WTC11 (cell line): ENCODE data around the gene KIAA1671. TPM values are rescaled to one million over a fixed set of nuclear protein-coding genes. Genes with fewer than 3 reads are reported as not detected.
A peak's percentile ranks its signal among the peaks of the same experiment; 100 is the strongest.

ENCODE experiments used
- ATAC-seq: fragments of 200-7000 bp; cut with Tn5 transposase; 2 replicates; pipeline ENCODE4 v1.10.0; 2021; ENCODE audit warnings: mild to moderate bottlenecking, moderate library complexity
- CTCF ChIA-PET: fragments of 300-600 bp; sonication (Branson Sonifier 250); formaldehyde crosslinking; loops from one replicate; lab custom pipeline; 2021; ENCODE audit warnings: antibody characterized with exemption; lab: Charles Lee
- POLR2A ChIA-PET: fragments of 350-600 bp; sonication (Branson Sonifier 250); formaldehyde crosslinking; loops from one replicate; lab custom pipeline; 2021; ENCODE audit warnings: antibody characterized with exemption; lab: Charles Lee
- DNase-seq: peaks from one replicate; pipeline ENCODE4 v3.0.0; 2021; ENCODE audit warnings: low spot score
- H3K27ac Mint-ChIP-seq: 2 replicates; pipeline ENCODE4 v1.8.0; 2021; ENCODE audit warnings: mixed read lengths
- H3K27me3 Mint-ChIP-seq: 2 replicates; pipeline ENCODE4 v1.8.0; 2021; ENCODE audit warnings: low read depth, mild to moderate bottlenecking, moderate library complexity, mixed read lengths
- H3K36me3 Mint-ChIP-seq: 2 replicates; pipeline ENCODE4 v1.8.0; 2021; ENCODE audit warnings: mixed read lengths
- H3K4me1 Mint-ChIP-seq: 2 replicates; pipeline ENCODE4 v1.8.0; 2022; ENCODE audit warnings: mixed read lengths
- H3K4me3 Mint-ChIP-seq: 2 replicates; pipeline ENCODE4 v1.8.0; 2021; ENCODE audit warnings: mild to moderate bottlenecking, moderate library complexity, mixed read lengths
- H3K9me3 Mint-ChIP-seq: 2 replicates; pipeline ENCODE4 v1.8.0; 2021; ENCODE audit warnings: mixed read lengths
- ATF1 ChIP-seq: sonication (generic); formaldehyde crosslinking; IDR thresholded peaks from 2 replicates; pipeline ENCODE4 v1.8.1; 2023; ENCODE audit warnings: mild to moderate bottlenecking, moderate library complexity, missing genetic modification reagents
- ELF4 ChIP-seq: sonication (generic); formaldehyde crosslinking; IDR thresholded peaks from 2 replicates; pipeline ENCODE4 v1.8.1; 2022; ENCODE audit warnings: low read depth, mild to moderate bottlenecking, moderate library complexity, missing genetic modification reagents
- GRHL2 ChIP-seq: fragments of 250-450 bp; sonication (Bioruptor Pico); IDR thresholded peaks from 2 replicates; pipeline ENCODE4 v1.8.0; 2022; ENCODE audit warnings: mild to moderate bottlenecking, moderate library complexity; ENCODE audit not compliant: insufficient replicate concordance, severe bottlenecking
- HMGA2 ChIP-seq: fragments of 250-450 bp; sonication (Bioruptor Pico); IDR thresholded peaks from 2 replicates; pipeline ENCODE4 v1.4.0; 2021; ENCODE audit warnings: mild to moderate bottlenecking, moderate library complexity
- JUN ChIP-seq: sonication (generic); formaldehyde crosslinking; IDR thresholded peaks from 2 replicates; pipeline ENCODE4 v1.8.0; 2023; ENCODE audit warnings: mild to moderate bottlenecking, missing genetic modification reagents
- RELA ChIP-seq: sonication (generic); formaldehyde crosslinking; IDR thresholded peaks from 2 replicates; pipeline ENCODE4 v1.8.1; 2022; ENCODE audit warnings: missing genetic modification reagents, mild to moderate bottlenecking, borderline replicate concordance
- TEAD1 ChIP-seq: sonication (generic); formaldehyde crosslinking; IDR thresholded peaks from 2 replicates; pipeline ENCODE4 v1.8.0; 2022; ENCODE audit warnings: mild to moderate bottlenecking, missing genetic modification reagents
- TEAD4 ChIP-seq: sonication (generic); formaldehyde crosslinking; IDR thresholded peaks from 2 replicates; pipeline ENCODE4 v1.8.0; 2022; ENCODE audit warnings: mild to moderate bottlenecking, missing genetic modification reagents
- USF1 ChIP-seq: sonication (generic); formaldehyde crosslinking; IDR thresholded peaks from 2 replicates; pipeline ENCODE4 v1.8.0; 2022; ENCODE audit warnings: mild to moderate bottlenecking, missing genetic modification reagents
- ZBTB21 ChIP-seq: sonication (generic); formaldehyde crosslinking; IDR thresholded peaks from 2 replicates; pipeline ENCODE4 v1.8.1; 2023; ENCODE audit warnings: mild to moderate bottlenecking, missing genetic modification reagents, borderline replicate concordance
- ZNF121 ChIP-seq: sonication (generic); formaldehyde crosslinking; IDR thresholded peaks from 2 replicates; pipeline ENCODE4 v1.8.0; 2023; ENCODE audit warnings: missing genetic modification reagents
- ZNF232 ChIP-seq: sonication (generic); formaldehyde crosslinking; IDR thresholded peaks from 2 replicates; pipeline ENCODE4 v1.8.0; 2022; ENCODE audit warnings: mild to moderate bottlenecking, missing genetic modification reagents
- ZNF263 ChIP-seq: sonication (generic); formaldehyde crosslinking; IDR thresholded peaks from 2 replicates; pipeline ENCODE4 v1.8.1; 2022; ENCODE audit warnings: low read depth, mild to moderate bottlenecking, moderate library complexity, missing genetic modification reagents
- ZNF416 ChIP-seq: fragments of 250-450 bp; sonication (Bioruptor Pico); IDR thresholded peaks from 2 replicates; pipeline ENCODE4 v1.9.0; 2021; ENCODE audit warnings: mild to moderate bottlenecking, inconsistent platforms
- ZNF671 ChIP-seq: fragments of 250-450 bp; sonication (Bioruptor Pico); IDR thresholded peaks from 2 replicates; pipeline ENCODE4 v1.8.0; 2021; ENCODE audit warnings: mild to moderate bottlenecking
- total RNA-seq: library from RNA; stranded (reverse); gene quantifications from 3 replicates; pipeline ENCODE4 v1.2.3, GENCODE V29; 2021
- TF ChIP-seq, protein P1 (sequence below): sonication (generic); formaldehyde crosslinking; IDR thresholded peaks from 2 replicates; pipeline ENCODE4 v1.8.0; 2023; ENCODE audit warnings: missing genetic modification reagents, mild to moderate bottlenecking, borderline replicate concordance
- TF ChIP-seq, protein P2 (sequence below): sonication (generic); formaldehyde crosslinking; IDR thresholded peaks from 2 replicates; pipeline ENCODE4 v1.8.0; 2023; ENCODE audit warnings: mild to moderate bottlenecking, missing genetic modification reagents

Gene KIAA1671
- total RNA-seq, 1 experiment from 2014 or later: 26.0 TPM

DNA sequence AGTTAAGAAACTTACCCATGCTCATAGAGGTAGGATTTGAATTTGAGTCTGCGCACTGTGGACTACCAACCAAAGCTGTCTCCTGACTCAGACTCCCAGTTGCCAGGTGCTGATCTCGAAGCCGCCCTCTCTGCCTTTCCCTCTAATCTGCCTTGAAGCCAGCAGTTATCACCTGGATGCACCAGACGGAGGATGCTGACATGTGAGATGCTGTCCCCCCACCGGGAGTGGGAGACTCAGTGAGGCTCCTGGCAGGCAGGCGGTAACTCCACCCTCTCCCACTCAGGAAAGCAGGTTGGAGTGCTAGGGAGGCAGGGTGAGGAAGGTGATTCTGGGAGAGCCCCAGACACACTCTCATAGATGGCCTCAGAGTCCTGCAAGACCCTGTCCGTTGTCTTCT lies 40.4 kb downstream of the KIAA1671 start:
- ChIA-PET POLR2A (interaction anchor here (0.7 kb wide), 1 partner anchor 37 kb away, joined by 6 read pairs; no protein-coding TSS in a partner anchor), CTCF (interaction anchor here (1.0 to 1.1 kb wide), 2 partner anchors 35 to 118 kb away, joined by 3 to 6 read pairs; no protein-coding TSS in a partner anchor)
- peak overlapping the region; percentile 62; the same call in 1 of the 2 replicates for H3K27ac Mint-ChIP-seq
- no peak for ATAC-seq
- no peaks in the 10 kb centered on the region for H3K27me3 Mint-ChIP-seq
- H3K4me3 Mint-ChIP-seq: no peak overlapping the region
- no peaks in the 10 kb centered on the region for H3K36me3 Mint-ChIP-seq
- peaks cover 40% of the 10 kb centered on the region for H3K4me1 Mint-ChIP-seq
- TF ChIP-seq ZNF671 (CRISPR knock-in tag): no peak
- TF ChIP-seq ATF1 (CRISPR knock-in tag): no peak
- no peak for TF ChIP-seq ZNF232 (CRISPR knock-in tag)
- no peak for TF ChIP-seq ZNF121 (CRISPR knock-in tag)
- TF ChIP-seq RELA (CRISPR knock-in tag): no peak
- no peak for TF ChIP-seq ZBTB21 (CRISPR knock-in tag)
- TF ChIP-seq ZNF263: no peak
- TF ChIP-seq, protein P1, sequence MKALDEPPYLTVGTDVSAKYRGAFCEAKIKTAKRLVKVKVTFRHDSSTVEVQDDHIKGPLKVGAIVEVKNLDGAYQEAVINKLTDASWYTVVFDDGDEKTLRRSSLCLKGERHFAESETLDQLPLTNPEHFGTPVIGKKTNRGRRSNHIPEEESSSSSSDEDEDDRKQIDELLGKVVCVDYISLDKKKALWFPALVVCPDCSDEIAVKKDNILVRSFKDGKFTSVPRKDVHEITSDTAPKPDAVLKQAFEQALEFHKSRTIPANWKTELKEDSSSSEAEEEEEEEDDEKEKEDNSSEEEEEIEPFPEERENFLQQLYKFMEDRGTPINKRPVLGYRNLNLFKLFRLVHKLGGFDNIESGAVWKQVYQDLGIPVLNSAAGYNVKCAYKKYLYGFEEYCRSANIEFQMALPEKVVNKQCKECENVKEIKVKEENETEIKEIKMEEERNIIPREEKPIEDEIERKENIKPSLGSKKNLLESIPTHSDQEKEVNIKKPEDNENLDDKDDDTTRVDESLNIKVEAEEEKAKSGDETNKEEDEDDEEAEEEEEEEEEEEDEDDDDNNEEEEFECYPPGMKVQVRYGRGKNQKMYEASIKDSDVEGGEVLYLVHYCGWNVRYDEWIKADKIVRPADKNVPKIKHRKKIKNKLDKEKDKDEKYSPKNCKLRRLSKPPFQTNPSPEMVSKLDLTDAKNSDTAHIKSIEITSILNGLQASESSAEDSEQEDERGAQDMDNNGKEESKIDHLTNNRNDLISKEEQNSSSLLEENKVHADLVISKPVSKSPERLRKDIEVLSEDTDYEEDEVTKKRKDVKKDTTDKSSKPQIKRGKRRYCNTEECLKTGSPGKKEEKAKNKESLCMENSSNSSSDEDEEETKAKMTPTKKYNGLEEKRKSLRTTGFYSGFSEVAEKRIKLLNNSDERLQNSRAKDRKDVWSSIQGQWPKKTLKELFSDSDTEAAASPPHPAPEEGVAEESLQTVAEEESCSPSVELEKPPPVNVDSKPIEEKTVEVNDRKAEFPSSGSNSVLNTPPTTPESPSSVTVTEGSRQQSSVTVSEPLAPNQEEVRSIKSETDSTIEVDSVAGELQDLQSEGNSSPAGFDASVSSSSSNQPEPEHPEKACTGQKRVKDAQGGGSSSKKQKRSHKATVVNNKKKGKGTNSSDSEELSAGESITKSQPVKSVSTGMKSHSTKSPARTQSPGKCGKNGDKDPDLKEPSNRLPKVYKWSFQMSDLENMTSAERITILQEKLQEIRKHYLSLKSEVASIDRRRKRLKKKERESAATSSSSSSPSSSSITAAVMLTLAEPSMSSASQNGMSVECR (CRISPR knock-in tag): no peak
- no peak for TF ChIP-seq ELF4 (CRISPR knock-in tag)
- no peak for TF ChIP-seq TEAD1 (CRISPR knock-in tag)
- H3K9me3 Mint-ChIP-seq: no peaks in the 10 kb centered on the region
- no peak for DNase-seq

GRCh38 chr22:24994070-24994763 lies 41.7 kb downstream of the KIAA1671 start:
- CTCF ChIA-PET: interaction anchor here (1.4 to 2.7 kb wide), 2 partner anchors 33 to 60 kb away, joined by 3 to 13 read pairs; no protein-coding TSS in a partner anchor
- no peak overlapping the region for H3K4me3 Mint-ChIP-seq
- peak; percentile 40 for ATAC-seq

GRCh38 chr22:24995649-24996180 lies 43.2 kb downstream of the KIAA1671 start:
- ChIA-PET CTCF (interaction anchor here (1.0 to 2.7 kb wide), 7 partner anchors 10 to 53 kb away, joined by 3 to 13 read pairs (median 4); no protein-coding TSS in a partner anchor), POLR2A (interaction anchor here (0.6 kb wide), 1 partner anchor 297 kb away, joined by 4 read pairs; no protein-coding TSS in a partner anchor)
- Mint-ChIP-seq H3K36me3 (no peaks in the 10 kb centered on the region), H3K9me3 (no peaks in the 10 kb centered on the region), H3K4me1 (peaks cover 37% of the 10 kb centered on the region), H3K27me3 (no peaks in the 10 kb centered on the region), H3K27ac (peak overlapping the region; percentile 91; the same call in 1 of the 2 replicates), H3K4me3 (peak overlapping the region; percentile 32; the same call in 1 of the 2 replicates)
- TF ChIP-seq ZNF416 (CRISPR knock-in tag) (no peak), USF1 (CRISPR knock-in tag) (no peak), JUN (CRISPR knock-in tag) (no peak)
- TF ChIP-seq, protein P2, sequence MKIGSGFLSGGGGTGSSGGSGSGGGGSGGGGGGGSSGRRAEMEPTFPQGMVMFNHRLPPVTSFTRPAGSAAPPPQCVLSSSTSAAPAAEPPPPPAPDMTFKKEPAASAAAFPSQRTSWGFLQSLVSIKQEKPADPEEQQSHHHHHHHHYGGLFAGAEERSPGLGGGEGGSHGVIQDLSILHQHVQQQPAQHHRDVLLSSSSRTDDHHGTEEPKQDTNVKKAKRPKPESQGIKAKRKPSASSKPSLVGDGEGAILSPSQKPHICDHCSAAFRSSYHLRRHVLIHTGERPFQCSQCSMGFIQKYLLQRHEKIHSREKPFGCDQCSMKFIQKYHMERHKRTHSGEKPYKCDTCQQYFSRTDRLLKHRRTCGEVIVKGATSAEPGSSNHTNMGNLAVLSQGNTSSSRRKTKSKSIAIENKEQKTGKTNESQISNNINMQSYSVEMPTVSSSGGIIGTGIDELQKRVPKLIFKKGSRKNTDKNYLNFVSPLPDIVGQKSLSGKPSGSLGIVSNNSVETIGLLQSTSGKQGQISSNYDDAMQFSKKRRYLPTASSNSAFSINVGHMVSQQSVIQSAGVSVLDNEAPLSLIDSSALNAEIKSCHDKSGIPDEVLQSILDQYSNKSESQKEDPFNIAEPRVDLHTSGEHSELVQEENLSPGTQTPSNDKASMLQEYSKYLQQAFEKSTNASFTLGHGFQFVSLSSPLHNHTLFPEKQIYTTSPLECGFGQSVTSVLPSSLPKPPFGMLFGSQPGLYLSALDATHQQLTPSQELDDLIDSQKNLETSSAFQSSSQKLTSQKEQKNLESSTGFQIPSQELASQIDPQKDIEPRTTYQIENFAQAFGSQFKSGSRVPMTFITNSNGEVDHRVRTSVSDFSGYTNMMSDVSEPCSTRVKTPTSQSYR (CRISPR knock-in tag): no peak
- ATAC-seq (no peak), DNase-seq (no peak)

More at GRCh38 chr22:24994070-24994763, 41.7 kb downstream of the KIAA1671 start:
- POLR2A ChIA-PET: no interaction called here
- TF ChIP-seq TEAD4 (CRISPR knock-in tag) (no peak), GRHL2 (CRISPR knock-in tag) (no peak), HMGA2 (CRISPR knock-in tag) (no peak)
- TF ChIP-seq, all 79 proteins: peak for 0
- peak; percentile 64 for DNase-seq
- Mint-ChIP-seq H3K4me1 (peaks cover 37% of the 10 kb centered on the region), H3K27me3 (no peaks in the 10 kb centered on the region), H3K27ac (peak overlapping the region; percentile 67; the same call in 1 of the 2 replicates), H3K9me3 (no peaks in the 10 kb centered on the region), H3K36me3 (no peaks in the 10 kb centered on the region)
